LNCAP (cell line): Measurements from ENCODE around the gene DMKN.

Source experiments
- TF ChIP-seq, protein P1 (sequence below): fragments of 450-650 bp; IDR thresholded peaks from 2 replicates; pipeline ENCODE4 v1.5.1; 2017; ENCODE audit warnings: mild to moderate bottlenecking

Gene DMKN

DNA sequence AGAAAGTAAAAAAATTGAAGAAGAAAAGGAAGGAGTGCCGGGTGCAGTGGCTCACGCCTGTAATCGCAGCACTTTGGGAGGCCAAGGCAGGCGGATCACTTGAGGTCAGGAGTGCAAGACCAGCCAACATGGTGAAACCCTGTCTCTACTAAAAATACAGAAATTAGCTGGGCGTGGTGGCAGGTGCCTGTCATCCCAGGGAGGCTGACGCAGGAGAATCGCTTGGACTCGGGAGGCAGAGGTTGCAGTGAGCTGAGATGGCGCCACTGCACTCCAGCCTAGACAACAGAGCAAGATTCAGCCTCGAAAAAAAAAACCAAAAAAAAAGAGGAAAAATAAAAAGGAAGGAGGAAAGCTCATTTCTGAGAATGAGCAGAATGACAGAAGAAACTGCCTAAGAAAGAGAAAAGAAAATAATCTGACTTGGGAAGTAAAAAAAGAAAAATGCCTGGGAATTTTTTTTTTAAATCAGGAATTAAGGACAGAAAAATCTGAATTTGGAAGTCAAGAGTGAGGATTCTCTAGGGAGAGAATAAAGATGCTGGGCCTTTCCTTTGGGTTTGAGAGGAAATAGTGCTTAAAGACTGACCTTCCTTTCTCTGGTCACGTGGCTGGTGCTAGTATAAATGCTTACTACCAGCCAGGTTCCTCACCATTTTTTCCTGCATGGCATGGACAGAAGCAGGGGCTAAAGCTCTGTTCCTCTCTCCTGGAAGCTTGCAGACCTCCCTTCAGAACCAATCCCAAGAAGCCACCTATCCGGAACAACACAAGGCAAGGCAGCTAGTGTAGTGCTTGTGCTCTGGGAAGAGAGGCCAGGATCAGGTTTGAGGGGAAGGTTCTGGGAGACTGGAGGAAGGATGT is 65.6 kb downstream of the DMKN start, which contains the start of gene FFAR2:
FFAR2 (plus strand) TSS at position 652 of the 864 bp plus-strand sequence. CDS start 1,458 bp downstream, outside the sequence.
- TF ChIP-seq, protein P1, sequence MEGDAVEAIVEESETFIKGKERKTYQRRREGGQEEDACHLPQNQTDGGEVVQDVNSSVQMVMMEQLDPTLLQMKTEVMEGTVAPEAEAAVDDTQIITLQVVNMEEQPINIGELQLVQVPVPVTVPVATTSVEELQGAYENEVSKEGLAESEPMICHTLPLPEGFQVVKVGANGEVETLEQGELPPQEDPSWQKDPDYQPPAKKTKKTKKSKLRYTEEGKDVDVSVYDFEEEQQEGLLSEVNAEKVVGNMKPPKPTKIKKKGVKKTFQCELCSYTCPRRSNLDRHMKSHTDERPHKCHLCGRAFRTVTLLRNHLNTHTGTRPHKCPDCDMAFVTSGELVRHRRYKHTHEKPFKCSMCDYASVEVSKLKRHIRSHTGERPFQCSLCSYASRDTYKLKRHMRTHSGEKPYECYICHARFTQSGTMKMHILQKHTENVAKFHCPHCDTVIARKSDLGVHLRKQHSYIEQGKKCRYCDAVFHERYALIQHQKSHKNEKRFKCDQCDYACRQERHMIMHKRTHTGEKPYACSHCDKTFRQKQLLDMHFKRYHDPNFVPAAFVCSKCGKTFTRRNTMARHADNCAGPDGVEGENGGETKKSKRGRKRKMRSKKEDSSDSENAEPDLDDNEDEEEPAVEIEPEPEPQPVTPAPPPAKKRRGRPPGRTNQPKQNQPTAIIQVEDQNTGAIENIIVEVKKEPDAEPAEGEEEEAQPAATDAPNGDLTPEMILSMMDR = no peak
